Measurements from ENCODE around the gene PXDN.

The PXDN gene

GRCh38 chr2:1640301-1641135 lies 103.8 kb downstream of the PXDN start:
- Mint-ChIP-seq H3K4me1 (ENCODE audit: low read depth) (no peaks in the 10 kb centered on the region), H3K4me3 (no peak overlapping the region), H3K27me3 (ENCODE audit: low read depth) (no peaks in the 10 kb centered on the region), H3K36me3 (ENCODE audit: low read depth) (no peaks in the 10 kb centered on the region), H3K27ac (no peak overlapping the region), H3K9me3 (no peaks in the 10 kb centered on the region)

- H3K27ac Mint-ChIP-seq: no peak overlapping the region
- H3K36me3 Mint-ChIP-seq (ENCODE audit: low read depth): no peaks in the 10 kb centered on the region
- no peaks in the 10 kb centered on the region for H3K27me3 Mint-ChIP-seq (ENCODE audit: low read depth)
- H3K9me3 Mint-ChIP-seq: no peaks in the 10 kb centered on the region
- H3K4me1 Mint-ChIP-seq (ENCODE audit: low read depth): no peaks in the 10 kb centered on the region
- H3K4me3 Mint-ChIP-seq: no peak overlapping the region
Measured at GRCh38 chr2:1639086-1639858, 105.0 kb downstream of the PXDN start.

- Mint-ChIP-seq H3K4me3 (no peak overlapping the region), H3K36me3 (ENCODE audit: low read depth) (no peaks in the 10 kb centered on the region), H3K9me3 (no peaks in the 10 kb centered on the region), H3K27ac (no peak overlapping the region), H3K4me1 (ENCODE audit: low read depth) (no peaks in the 10 kb centered on the region), H3K27me3 (ENCODE audit: low read depth) (no peaks in the 10 kb centered on the region)
Measured at GRCh38 chr2:1638281-1638860, 105.9 kb downstream of the PXDN start.

- H3K27ac Mint-ChIP-seq: no peak overlapping the region
- no peaks in the 10 kb centered on the region for H3K4me1 Mint-ChIP-seq (ENCODE audit: low read depth)
- H3K4me3 Mint-ChIP-seq: no peak overlapping the region
- no peaks in the 10 kb centered on the region for H3K27me3 Mint-ChIP-seq (ENCODE audit: low read depth)
- no peaks in the 10 kb centered on the region for H3K36me3 Mint-ChIP-seq (ENCODE audit: low read depth)
- H3K9me3 Mint-ChIP-seq: no peaks in the 10 kb centered on the region
Measured at GRCh38 chr2:1636791-1637415, 107.4 kb downstream of the PXDN start.

- H3K36me3 Mint-ChIP-seq (ENCODE audit: low read depth): no peaks in the 10 kb centered on the region
- no peak overlapping the region for H3K4me3 Mint-ChIP-seq
- H3K9me3 Mint-ChIP-seq: no peaks in the 10 kb centered on the region
- no peak overlapping the region for H3K27ac Mint-ChIP-seq
- H3K4me1 Mint-ChIP-seq (ENCODE audit: low read depth): no peaks in the 10 kb centered on the region
- no peaks in the 10 kb centered on the region for H3K27me3 Mint-ChIP-seq (ENCODE audit: low read depth)
Measured at GRCh38 chr2:1635823-1636222, 108.5 kb downstream of the PXDN start.

GRCh38 chr2:1634681-1635341 lies 109.5 kb downstream of the PXDN start:
- Mint-ChIP-seq H3K9me3 (no peaks in the 10 kb centered on the region), H3K27ac (no peak overlapping the region)

GRCh38 chr2:1633936-1634587 lies 110.3 kb downstream of the PXDN start:
- Mint-ChIP-seq H3K36me3 (ENCODE audit: low read depth) (no peaks in the 10 kb centered on the region), H3K27ac (no peak overlapping the region), H3K4me3 (no peak overlapping the region), H3K27me3 (ENCODE audit: low read depth) (no peaks in the 10 kb centered on the region), H3K4me1 (ENCODE audit: low read depth) (no peaks in the 10 kb centered on the region), H3K9me3 (no peaks in the 10 kb centered on the region)

More at GRCh38 chr2:1634681-1635341, 109.5 kb downstream of the PXDN start:
- no peak overlapping the region for H3K4me3 Mint-ChIP-seq
- H3K27me3 Mint-ChIP-seq (ENCODE audit: low read depth): no peaks in the 10 kb centered on the region
- H3K4me1 Mint-ChIP-seq (ENCODE audit: low read depth): no peaks in the 10 kb centered on the region
- H3K36me3 Mint-ChIP-seq (ENCODE audit: low read depth): no peaks in the 10 kb centered on the region

GRCh38 chr2:1633092-1633671 lies 111.1 kb downstream of the PXDN start:
- Mint-ChIP-seq H3K4me1 (ENCODE audit: low read depth) (no peaks in the 10 kb centered on the region), H3K36me3 (ENCODE audit: low read depth) (no peaks in the 10 kb centered on the region), H3K27me3 (ENCODE audit: low read depth) (no peaks in the 10 kb centered on the region), H3K4me3 (no peak overlapping the region), H3K9me3 (no peaks in the 10 kb centered on the region), H3K27ac (no peak overlapping the region)

- H3K4me1 Mint-ChIP-seq (ENCODE audit: low read depth): no peaks in the 10 kb centered on the region
- no peak overlapping the region for H3K4me3 Mint-ChIP-seq
- H3K27ac Mint-ChIP-seq: no peak overlapping the region
- no peaks in the 10 kb centered on the region for H3K27me3 Mint-ChIP-seq (ENCODE audit: low read depth)
- no peaks in the 10 kb centered on the region for H3K36me3 Mint-ChIP-seq (ENCODE audit: low read depth)
- no peaks in the 10 kb centered on the region for H3K9me3 Mint-ChIP-seq
Measured at GRCh38 chr2:1632510-1632909, 111.8 kb downstream of the PXDN start.

GRCh38 chr2:1632002-1632348 lies 112.3 kb downstream of the PXDN start:
- no peaks in the 10 kb centered on the region for H3K36me3 Mint-ChIP-seq (ENCODE audit: low read depth)
- H3K4me1 Mint-ChIP-seq (ENCODE audit: low read depth): no peaks in the 10 kb centered on the region
- no peak overlapping the region for H3K4me3 Mint-ChIP-seq
- H3K27ac Mint-ChIP-seq: no peak overlapping the region
- no peaks in the 10 kb centered on the region for H3K27me3 Mint-ChIP-seq (ENCODE audit: low read depth)
- no peaks in the 10 kb centered on the region for H3K9me3 Mint-ChIP-seq

GRCh38 chr2:1631292-1632001 lies 112.9 kb downstream of the PXDN start:
- Mint-ChIP-seq H3K27ac (no peak overlapping the region), H3K9me3 (no peaks in the 10 kb centered on the region), H3K4me3 (no peak overlapping the region), H3K27me3 (ENCODE audit: low read depth) (no peaks in the 10 kb centered on the region), H3K4me1 (ENCODE audit: low read depth) (no peaks in the 10 kb centered on the region), H3K36me3 (ENCODE audit: low read depth) (no peaks in the 10 kb centered on the region)

GRCh38 chr2:1628893-1629292 lies 115.4 kb downstream of the PXDN start:
- no peak overlapping the region for H3K27ac Mint-ChIP-seq
- no peak overlapping the region for H3K4me3 Mint-ChIP-seq
- no peaks in the 10 kb centered on the region for H3K9me3 Mint-ChIP-seq
- no peaks in the 10 kb centered on the region for H3K4me1 Mint-ChIP-seq (ENCODE audit: low read depth)
- no peaks in the 10 kb centered on the region for H3K27me3 Mint-ChIP-seq (ENCODE audit: low read depth)
- H3K36me3 Mint-ChIP-seq (ENCODE audit: low read depth): no peaks in the 10 kb centered on the region
